Measurements from ENCODE around the gene WSB2.
"Not testable (repeated sequence)": the region's sequence is repeated elsewhere in the genome, so short reads cannot be mapped to it uniquely, and the experiment has no call there.

The WSB2 gene

DNA sequence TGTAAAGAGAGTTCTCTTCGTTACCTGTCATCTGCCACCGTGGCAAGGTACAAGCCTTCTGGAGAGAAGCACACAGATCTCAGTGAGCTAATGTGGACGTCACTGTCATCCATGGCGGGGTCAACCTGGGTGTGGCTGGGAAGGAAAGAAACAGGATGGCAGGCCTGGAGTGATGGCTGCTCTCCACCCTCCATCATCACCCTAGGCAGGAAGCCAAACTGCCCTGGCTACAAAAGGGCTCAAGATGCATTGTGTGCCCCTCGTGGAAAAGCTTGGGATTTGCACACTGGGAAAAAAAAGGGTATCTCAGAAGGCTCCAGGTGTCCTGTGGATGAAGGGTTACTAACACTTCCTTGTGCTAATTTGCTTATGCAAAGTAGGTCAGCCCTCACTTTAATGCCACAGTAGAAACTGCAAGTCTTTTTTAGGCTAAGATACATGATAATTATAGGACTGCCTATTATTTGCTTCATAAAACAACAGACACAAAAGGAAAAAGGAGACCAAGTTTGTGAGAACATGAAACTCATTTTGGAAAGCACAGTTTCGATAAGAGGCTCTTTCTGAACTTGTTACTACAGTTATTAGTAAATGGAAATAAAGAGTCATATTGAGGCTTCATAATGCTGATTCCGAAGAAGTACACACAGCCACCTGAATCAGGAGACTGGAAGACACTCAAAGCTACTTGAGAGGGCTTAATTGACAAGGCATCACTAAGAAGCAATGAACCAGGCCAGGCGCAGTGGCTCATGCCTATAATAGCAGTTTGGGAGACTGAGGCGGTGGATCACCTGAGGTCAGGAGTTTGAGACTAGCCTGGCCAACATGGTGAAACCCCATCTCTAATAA is 25.6 kb downstream of the WSB2 start:
- peak; percentile 55 for DNase-seq (ENCODE audit: low read depth)

DNA sequence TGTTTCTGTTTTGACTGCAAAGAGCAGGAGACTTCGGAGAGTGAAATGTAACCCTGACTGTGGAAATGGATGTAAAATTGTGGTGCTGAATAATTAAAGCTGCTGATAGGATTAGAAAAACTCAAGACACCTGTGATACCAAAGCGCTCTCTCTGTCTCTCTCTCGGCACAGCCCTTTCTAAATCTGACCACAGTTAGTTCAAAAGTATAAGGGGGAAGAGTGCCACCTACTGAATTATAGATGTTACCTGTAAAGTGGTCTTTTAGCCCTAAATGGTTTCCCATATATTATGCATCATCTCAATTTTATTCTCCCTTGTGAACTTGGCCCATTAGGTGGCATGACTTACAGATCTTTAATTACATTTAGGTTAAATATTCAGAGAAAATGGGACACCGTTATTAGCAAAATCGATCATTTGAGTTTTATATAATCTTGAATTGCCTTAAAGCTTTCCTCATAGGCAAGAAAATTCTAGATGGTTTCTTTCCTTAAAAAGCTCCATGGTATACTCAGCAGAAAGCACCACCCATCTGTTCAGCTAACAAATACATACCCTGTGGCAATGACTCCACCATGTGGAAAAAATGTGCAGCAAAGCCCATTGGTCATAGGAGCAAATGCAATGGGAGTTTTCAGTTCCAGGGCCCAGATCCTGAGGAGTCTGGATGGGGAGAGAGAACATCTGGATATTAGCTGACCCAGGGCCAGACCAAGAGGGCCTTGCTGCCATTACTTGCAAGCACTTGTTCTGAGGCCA is 26.4 kb downstream of the WSB2 start:
- peak; percentile 78 for DNase-seq (ENCODE audit: low read depth)

DNA sequence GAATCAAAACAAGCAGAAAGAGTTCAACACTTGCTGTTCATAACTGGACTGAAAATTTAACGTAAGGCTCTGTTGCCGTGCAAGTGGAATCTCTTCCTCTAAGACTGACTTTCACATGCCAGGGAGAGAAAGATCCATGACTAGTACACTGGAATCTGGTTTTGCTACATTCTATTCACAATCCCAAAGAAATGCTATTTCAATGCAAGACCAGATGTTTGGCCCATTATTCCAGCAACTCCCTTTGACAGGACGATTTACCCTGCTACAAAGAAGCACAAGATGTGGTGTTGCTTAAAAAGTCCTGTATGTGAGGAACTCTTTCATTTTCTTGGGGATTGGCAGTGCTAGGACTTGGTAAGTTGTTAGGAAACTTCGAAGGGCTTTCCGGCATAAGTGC is 27.1 kb downstream of the WSB2 start:
- peak; percentile 34 for DNase-seq (ENCODE audit: low read depth)

DNA sequence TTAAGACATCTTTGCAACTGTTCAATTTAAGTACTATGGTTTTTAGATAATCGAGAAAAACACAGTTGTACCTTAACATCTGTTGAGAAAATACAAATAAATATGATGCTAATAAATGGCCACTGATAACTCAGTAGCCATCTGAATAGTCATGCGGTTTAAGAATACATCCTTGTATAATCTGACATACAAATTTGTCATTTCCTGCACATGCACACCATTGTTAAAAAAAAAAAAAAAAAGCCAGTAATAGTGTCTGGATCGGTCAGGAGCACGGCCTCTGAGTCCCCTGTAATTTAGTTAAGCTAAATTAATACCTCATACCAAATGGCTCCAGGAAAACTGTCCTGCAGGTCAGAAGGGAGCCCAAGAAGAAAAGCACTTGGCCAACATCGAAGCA is 27.7 kb downstream of the WSB2 start:
- peak; percentile 27 for DNase-seq (ENCODE audit: low read depth)

DNA sequence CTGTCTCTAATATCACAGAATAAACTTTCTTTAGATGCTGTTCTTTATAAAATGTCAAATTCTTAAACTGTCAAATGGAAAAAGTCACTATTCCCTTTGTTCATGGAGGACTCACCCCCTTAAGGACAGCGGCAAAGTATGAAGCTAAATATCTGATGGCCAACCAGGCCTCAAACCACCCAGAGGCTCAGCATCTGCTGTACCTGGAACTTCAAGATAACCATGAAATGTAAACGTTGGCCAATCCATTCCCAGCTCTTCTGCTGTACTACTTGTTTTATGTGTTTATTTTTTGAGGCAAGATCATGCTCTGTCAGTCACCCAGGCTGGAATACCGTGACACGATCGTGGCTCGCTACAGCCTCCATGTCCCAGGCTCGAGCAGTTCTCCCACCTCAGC is 28.8 kb downstream of the WSB2 start:
- DNase-seq (ENCODE audit: low read depth) = no peak

DNA sequence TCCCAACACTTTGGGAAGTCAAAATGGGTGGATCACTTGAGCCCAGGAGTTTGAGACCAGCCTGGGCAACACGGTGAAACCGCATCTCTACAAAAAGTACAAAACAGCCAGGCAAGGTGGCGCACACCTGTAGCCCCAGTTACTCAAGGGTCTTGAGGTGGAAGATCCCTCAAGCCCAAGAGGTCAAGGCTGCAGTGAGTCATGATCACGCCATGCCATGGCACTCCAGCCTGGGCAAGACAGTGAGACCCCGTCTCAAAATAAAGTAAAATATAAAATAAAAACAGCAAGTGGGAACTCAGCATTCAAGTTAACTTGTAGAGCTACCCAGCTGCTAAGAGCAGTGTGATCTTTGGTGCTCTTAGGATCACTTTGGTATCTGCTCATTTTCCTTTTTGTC is 31.8 kb downstream of the WSB2 start:
- DNase-seq (ENCODE audit: low read depth) = no peak

DNA sequence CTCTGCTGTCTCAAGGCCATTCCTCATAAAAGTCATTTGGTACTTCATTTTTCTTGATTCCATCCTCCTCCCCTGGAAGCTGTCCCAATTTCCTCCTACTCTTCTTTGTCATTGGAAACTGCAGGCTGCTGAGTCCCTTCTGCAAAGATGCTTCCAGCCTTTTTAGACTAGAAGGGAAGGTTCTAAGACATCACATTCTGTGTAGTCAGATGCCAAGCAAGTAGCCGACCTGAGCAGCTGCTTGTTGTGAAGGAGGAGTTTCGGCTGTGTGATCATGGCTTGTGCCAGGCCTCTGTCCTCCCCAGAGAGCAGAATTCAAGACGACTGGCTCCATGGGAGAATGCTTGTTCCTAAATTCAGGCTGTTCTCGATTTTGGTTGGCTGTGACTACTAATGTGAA is 35.8 kb downstream of the WSB2 start:
- no peak for DNase-seq (ENCODE audit: low read depth)

DNA sequence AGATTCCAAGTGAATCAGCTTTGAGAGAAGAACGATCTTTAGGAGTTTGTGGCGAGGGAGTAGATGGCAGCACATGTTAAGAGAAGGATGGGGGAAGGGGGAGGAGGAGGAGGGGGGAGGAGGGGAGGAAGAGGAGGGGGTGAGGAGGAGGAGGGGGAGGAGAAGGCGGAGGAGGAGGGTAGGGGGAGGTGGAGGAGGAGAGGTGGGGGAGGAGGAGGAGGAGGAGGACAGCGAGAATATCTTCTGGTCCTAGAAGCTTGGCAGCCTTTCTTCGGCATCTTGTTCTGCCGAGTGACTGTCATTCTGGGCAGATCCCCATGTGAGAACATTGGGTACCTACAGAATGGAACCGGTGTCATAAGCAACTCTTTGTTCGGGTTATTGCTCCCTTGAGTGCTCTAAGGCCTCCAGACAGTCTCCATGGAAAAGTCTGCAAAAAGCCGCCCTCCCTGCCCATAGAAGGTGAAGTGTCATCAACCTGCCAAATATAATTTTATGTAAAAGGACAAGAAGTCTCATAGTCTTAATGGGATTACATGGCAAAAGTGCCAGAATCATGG is 37.6 kb downstream of the WSB2 start:
- no peak for DNase-seq (ENCODE audit: low read depth)

DNA sequence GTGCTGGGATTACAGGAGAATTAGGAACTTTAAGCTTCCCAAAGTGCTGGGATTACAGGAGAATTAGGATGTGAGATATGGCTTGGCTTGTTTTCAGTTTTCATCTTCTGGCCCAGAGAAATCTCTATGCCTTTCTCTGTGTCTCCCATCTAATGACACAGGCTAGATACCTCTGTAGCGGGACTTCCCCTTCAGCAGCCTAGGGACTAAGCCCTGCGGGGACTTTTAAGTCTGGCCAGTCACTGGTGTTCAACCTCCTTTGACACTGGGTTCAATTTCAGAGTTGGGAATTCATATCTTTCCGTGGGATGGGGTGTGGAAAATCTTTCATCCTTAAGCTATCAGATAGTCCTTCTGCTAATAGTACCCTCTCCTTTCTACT is 38.3 kb downstream of the WSB2 start:
- DNase-seq (ENCODE audit: low read depth) = no peak

DNA sequence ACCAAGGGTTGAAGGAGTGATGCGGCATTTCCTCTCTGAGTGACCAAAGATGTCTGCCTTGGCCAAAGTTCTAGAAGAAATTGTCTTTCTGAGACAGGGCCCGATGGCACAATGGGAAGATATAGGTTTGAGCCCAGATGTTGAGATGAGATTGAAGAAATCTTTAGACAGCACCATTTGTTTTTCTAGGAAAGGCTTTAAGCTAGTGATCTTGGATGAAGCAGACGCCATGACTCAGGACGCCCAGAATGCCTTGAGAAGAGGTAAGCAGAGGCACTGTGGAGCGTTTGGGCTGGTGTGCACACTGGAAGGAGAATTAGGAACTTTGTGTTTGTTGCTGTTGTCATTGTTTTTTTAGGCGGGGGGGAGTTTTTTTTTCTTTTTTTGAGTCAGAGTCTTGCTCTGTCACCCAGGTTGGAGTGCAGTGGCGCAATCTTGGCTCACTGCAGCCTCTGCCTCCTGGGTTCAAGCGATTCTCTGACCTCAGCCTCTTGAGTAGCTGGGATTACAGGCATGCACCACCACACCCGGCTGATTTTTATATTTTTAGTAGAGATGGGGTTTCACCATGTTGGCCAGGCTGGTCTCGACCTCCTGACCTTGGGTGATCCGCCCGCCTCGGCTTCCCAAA is 38.8 kb downstream of the WSB2 start:
- not testable (repeated sequence) for DNase-seq (ENCODE audit: low read depth)

DNA sequence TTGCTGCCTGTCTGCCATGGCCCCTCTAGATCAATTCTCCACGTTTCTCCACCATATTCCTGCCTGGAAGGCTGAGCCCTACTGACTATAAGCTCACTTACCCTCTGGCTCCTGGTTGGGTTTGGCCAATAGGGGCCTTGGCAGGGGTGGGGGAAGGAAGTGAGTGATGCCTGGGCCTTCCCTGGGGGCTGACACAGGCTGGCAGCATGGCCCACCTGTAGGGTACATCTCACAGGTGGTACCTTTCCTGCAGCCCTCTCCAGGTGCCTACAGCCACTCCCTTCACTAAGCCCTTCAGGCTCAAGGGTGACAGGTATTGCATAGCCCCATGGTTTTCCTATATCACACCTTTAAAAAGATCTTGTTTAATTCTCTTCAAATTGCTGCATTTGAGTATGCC is 40.9 kb downstream of the WSB2 start:
- DNase-seq (ENCODE audit: low read depth) = no peak

DNA sequence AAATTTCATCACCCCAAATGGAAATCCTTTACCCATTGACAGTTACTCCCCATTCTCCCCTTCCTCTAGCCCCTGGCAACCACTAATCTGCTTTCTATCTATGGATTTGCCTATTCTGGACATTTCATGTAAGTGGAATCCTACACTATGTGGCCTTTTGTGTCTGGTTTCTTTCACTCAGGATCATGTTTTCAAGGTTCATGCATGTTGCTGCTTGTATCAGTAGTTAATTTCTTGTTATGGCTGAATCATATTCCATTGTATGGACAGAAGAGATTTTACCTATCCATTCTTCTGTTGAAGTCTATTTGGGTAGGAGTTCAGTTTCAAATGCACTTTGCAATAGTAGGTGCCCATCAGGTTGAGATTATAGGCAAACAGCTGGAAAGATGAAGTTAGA is 43.1 kb downstream of the WSB2 start:
- DNase-seq (ENCODE audit: low read depth) = no peak

DNA sequence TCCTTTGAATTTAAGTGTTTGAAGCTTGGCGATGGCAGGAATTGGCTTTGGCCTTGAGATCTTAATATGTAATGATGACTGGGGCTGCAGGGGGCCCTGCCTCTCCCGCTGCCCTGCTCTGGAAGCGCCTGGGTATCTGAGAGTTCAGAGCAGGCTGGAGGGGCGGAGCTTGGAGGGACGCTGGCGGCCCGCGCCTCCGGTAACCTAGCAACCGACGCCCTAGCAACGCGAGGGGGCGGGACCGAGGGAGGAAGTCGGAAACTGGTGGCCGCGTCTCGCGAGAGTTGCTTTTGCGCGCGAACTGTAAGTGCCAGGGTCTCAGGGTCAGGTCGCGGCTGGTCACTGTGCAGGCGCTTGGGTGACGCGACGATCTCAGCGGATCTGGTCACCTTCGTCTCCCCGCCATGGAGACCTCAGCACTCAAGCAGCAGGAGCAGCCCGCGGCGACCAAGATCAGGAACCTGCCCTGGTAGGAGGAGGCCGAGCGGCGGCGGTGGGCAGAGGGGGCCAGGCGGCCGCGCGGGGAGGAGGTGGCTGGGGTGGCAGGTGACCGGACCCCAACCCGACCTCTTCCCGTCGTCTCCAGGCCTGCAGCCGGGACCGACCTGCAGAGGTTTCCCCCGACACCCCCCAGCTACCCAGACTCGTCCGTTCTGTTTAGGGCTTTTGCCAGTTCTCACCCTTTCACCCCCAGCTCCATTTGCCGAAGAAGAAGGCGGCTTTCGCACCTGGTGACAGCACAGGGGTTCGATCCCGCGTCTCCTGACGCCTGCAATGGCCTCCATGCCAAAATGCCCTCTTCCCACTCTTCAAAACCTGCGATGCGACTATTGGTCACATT is 44.3 kb downstream of the WSB2 start, which contains the start of gene RFC5:
Gene RFC5, plus strand, starts transcription at position 280 of the 841 bp plus-strand sequence. Its CDS starts 125 bp downstream, at position 405.
- DNase-seq (ENCODE audit: low read depth) = peak; percentile 97

DNA sequence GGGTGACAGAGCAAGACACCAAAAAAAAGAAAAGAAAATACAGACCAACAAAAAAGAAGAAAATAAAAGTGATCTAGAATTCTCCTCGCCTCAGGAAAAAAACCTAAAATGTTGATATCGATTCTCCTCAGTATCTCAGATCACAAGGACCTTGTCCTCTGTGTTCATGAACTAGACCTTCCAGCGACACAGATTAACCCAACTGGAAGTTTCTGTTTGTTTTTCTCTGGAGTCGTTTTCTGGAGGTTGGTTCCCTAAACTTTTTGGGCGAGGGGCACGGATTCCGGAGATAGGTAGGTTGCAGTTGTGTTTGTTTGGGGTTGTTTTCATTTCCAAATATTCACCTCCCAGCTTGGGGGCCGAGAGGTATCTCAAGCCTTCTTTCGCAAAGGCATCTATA is 45.0 kb downstream of the WSB2 start:
- no peak for DNase-seq (ENCODE audit: low read depth)

DNA sequence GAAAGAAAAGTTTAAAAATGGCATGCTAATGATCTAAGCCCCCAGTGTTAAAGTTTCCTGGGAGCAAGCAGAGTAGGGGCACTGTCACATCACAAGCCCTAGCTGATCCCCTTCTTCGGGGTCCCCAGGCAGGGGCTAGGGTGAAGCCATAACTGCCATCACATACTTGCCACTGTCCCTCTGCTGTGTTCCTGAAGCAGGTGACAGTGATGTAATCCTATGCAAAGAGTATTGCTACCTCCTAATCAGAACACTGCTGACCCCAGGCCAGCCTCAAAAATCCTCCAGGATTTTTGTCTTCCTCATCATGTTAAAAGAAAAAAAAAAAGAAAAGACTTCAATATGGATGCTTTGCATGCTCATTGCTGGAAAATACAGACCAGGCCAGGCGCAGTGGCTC is 45.7 kb downstream of the WSB2 start:
- DNase-seq (ENCODE audit: low read depth) = no peak

DNA sequence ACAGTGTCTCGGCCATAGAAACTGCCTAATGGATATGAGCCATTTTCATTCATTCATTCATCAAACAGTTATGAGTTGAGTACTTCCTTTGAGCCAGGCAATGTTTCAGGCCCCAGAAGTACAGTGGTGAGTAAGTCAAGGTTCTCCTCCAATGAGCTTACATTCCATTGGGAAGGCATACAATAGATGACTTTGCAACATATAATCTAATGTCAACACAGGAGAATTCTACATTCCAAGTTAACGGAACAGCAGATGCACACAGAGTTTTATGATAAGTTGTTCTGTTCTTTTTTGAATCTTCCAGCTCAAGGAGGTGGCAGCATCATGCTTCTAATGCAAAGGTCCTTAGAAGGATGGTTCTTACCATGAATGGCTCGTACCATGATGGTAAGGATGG is 47.7 kb downstream of the WSB2 start:
- DNase-seq (ENCODE audit: low read depth) = no peak

DNA sequence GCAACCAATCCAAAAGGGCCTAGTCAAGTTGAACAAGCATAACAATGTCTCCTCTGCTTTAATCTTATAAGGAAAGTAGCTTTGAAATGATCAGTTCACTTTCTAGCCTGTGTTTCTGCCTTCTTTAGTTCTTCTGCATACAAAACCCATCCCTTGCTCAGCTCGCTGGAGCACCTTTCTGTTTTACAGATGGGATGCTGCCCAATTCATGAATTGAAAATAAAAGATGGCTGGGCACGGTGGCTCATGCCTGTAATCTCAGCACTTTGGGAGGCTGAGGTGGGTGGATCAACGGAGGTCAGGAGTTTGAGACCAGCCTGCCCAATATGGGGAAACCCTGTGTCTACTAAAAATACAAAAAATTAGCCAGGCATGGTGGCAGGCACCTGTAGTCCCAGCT is 49.0 kb downstream of the WSB2 start:
- no peak for DNase-seq (ENCODE audit: low read depth)

DNA sequence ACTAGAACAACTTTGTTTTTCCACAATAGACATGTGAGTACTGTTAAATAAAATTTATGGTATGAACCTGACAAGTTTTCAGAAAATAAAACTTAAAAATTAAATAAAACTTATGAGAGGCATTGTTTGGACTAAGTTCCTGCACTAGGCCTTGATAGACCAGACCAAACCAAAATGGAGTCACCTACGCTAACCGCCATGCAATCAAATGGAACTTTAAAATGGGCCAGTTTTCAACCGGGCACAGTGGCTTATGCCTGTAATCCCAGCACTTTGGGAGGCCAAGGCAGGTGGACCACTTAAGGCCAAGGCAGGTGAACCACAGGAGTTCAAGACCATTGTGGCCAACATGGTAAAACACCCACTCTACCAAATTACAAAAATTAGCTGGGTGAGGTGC is 49.6 kb downstream of the WSB2 start:
- DNase-seq (ENCODE audit: low read depth) = no peak

DNA sequence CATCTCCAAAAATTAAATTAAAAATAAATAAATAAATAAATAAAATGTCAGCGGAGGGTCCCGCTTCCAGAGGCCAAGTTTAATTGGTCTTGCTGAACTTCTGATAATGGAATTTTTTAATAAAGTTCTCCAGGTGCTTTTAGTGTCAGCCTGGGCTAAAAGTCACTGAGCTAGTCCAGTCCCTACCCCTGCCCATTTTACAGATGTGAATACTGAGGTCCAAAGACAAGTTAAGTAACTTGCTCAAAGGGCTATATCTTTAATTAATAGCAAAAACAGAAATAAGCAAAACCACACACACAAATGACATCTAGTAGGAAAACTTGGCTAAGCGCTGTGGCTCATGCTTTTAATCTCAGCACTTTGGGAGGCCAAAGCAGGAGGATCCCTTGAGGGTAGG is 50.1 kb downstream of the WSB2 start:
- DNase-seq (ENCODE audit: low read depth) = no peak

DNA sequence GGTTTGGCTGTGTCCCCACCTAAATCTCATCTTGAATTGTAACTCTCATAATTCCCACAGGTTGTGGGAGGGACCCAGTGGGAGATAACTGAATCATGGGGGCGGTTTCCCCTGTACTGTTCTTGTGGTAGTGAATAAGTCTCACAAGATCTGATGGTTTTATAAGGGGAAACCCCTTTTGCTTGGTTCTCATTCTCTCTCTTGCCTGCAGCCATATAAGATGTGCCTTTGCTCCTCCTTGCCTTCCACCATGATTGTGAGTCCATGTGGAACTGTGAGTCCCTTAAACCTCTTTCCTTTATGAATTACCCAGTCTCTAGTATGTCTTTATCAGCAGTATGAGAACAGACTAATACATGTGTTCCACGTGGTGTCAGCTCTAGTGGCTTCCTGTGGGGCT is 61.2 kb downstream of the WSB2 start:
- not testable (repeated sequence) for DNase-seq (ENCODE audit: low read depth)

DNA sequence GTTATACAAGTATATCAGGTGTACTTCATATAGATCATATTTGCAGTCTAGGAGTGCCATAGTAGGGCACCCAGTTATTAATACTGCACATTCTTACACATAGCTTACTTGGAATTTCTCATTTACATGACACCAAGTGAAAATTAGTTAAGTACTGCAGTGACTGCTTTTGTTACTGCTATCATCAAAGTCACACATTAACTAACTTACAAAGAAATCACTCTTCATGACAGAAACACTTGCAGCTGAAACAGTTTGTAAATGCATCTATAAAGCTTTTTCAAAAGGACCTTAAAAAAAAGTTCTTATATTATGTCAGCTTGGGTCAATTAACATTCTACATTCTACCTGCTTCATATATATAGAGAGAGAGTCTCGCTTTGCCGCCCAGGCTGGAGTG is 62.3 kb downstream of the WSB2 start:
- DNase-seq (ENCODE audit: low read depth) = no peak

Measured in EH (cell line).